GM12873 (cell line): ENCODE results near the gene PDCD1.

Source experiments
- TF ChIP-seq, protein P1 (sequence below): IDR thresholded peaks from 2 replicates; pipeline ENCODE4 v1.5.1; 2012; ENCODE audit warnings: low read depth, mild to moderate bottlenecking, moderate library complexity, low read length, control low read depth; ENCODE audit not compliant: insufficient read depth; ENCODE audit errors: missing control alignments

The PDCD1 gene

DNA sequence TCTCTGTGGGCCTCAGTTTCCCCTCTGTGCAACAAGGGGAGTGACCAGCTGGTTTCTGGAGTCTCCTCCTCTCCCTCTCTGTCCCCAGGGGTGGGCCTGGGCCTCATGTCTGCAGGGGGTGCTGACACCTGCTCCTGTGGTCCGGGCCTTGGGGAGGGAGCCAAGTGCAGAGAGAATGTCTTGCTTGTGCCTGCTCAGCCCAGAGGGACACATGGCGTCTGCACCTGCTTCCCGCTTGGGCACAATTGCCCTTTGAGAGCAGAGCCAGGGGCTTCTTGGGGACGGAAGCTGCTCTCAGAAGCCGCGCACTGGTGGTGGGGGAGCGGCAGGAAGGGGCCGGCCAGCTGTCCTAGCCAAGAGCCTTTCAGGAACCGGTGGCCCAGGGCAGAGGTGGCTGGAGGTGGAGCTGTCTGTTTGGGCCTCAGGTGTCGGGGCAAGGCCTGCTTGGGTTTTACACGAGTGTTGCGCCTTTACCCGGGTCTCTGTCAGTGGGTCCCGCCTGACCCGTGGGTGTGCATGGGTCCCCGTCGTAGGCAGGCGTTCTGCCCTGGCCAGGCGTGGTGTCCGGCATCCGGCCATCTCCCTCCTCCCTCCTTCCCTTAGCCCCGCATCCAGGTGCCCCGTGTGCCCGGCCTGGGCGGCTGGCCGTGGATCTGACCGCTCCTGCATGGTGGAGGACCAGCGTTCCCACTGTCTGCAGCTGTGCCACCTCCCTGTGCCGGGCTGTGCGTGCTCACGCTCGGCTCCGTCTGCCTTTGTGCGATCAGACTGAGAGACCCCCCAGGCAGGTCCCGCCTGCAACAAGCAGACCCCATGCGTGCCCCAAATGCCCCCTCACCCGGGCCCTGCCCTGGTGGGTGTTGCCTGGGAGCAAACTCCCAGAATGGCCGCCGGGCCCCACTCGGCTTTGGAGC lies 45.7 kb downstream of the PDCD1 start:
- TF ChIP-seq, protein P1, sequence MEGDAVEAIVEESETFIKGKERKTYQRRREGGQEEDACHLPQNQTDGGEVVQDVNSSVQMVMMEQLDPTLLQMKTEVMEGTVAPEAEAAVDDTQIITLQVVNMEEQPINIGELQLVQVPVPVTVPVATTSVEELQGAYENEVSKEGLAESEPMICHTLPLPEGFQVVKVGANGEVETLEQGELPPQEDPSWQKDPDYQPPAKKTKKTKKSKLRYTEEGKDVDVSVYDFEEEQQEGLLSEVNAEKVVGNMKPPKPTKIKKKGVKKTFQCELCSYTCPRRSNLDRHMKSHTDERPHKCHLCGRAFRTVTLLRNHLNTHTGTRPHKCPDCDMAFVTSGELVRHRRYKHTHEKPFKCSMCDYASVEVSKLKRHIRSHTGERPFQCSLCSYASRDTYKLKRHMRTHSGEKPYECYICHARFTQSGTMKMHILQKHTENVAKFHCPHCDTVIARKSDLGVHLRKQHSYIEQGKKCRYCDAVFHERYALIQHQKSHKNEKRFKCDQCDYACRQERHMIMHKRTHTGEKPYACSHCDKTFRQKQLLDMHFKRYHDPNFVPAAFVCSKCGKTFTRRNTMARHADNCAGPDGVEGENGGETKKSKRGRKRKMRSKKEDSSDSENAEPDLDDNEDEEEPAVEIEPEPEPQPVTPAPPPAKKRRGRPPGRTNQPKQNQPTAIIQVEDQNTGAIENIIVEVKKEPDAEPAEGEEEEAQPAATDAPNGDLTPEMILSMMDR = no peak

DNA sequence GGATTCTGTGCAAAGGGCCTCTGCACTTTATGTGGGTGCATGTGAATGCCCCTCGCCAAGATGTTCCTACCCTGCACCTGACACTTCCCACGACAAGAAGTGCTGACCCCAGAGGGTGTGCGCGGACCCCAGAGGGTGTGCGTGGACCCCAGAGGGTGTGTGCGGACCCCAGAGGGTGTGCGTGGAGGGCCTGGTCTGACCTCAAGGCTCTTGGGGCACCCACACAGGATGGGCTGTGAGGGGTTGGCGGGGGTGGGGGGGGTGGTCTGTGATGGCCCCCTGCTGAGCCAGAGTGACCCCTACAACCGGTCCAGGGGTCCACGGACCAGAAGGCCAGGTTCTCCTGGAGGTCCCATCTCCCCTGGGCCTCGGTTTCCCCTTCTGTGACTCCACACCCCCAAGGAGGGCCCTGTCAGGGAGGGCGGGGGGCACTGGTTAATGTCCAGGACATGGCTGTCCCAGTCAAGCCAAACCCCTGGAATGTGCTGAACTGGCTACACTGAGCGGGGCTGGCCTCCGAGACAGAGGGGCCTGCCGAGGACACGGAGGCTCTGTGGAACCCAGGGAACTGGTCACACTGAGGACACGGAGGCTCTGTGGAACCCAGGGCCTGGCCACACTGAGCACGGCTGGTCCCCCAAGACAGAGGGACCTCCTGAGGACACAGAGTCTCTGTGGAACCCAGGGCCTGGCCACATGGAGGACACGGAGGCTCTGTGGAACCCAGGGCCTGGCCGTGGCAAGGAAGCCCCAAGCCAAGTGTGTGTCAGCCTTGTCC lies 46.6 kb downstream of the PDCD1 start:
- TF ChIP-seq, protein P1 = no peak

- TF ChIP-seq, protein P1 = no peak
Measured at GRCh38 chr2:241811201-241811951, 47.3 kb downstream of the PDCD1 start.

- TF ChIP-seq, protein P1 = no peak
Measured at GRCh38 chr2:241810307-241811200, 48.1 kb downstream of the PDCD1 start.

DNA sequence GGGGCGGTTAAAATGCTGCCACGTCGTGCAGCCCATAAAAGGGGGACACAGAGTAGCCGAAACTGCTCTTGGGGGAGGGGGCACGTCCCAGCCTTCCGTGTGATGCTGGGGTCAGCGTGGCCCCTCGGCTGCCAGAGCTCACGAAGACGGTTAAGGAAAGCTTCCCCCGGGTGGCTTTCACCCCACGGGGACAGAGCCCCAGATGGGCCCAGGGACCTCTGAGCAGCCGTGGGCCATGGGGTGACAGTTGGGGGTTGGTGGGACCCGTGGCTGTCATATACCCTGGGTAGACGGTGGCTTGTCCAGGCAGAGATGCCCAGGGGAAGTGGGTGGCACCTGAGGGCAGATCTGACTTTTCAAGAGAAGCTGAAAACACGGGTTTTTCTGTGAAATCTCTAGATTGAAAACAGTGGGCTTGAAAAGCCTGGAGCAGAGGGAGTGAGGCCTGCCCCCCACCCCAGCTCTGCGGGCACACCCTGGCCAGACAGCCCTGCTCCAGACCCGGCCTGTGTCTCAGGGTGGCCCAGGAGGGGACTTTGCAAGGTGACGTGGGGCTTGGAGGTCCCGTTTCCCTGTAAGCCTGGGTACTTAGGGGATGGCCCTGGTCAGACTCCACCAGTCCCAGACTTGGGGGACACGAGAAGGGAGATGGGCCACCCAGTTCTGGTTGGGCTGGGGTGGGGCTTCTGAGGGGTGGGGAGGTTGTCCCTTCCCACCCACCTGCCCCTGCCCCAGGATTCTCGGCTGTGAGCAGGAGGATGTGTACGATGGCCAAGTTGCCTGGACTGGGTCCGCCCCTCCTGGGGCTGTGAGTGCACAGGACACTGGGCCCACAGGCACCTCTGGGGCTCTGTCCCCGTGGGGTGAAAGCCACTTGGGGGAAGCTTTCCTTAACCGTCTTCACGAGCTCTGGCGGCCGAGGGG lies 49.0 kb downstream of the PDCD1 start:
- TF ChIP-seq, protein P1 = no peak
